ENCODE measurements around the gene FAM13C. TPM values are rescaled to one million over a fixed set of nuclear protein-coding genes. Genes with fewer than 3 reads are reported as not detected.

Gene FAM13C
- total and polyA plus RNA-seq, 9 of the 15 experiments (the other 6 are each of a cell fraction or from before 2014, with no cell fraction given) = not detected

DNA sequence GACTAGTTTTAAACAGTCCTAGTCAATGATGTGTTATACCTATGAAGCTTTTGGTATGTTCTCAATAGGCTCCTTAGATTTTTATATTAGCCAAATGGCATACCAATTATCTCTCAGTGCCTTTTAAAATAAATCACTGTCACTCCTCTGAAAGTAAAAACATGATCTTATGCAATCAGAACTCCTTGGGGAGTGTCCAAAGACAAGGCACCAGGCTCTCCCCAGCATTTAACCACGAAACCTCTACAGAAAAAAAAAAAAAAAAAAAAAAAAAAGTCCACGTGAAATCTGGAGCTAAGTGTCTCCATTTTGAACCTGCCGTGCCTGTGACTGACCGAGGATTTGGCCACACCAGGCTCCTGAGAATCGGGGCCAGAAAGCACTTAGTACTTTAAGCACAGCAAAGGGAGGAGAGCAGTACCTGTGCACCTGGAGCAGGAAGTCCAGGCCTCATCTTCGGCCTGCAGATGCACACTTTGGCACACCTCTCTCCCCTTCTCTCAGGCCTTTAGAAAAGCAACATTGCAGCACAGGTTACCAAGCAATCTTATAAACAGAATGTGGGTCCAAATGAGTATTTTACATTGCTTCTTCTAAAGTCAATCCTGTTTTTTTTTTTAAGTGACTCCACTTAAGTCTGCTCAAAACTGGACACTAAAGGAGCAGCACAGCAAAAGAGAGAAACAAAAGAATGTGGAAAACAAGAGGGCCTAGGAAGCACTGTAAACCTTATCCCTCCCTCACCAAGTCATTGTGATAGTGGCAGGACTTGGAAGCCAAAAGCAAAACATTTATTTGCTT, 1.5 kb downstream of the FAM13C start:
- Histone ChIP-seq H3K4me3 (no peak overlapping the region), H3K36me3 (ENCODE audit: control insufficient read depth, insufficient read depth, low read length) (no peaks in the 10 kb centered on the region), H3K27ac (ENCODE audit: extremely low read depth, low read depth, low read length) (no peak overlapping the region), H3K27me3 (ENCODE audit: control insufficient read depth in 2 of 2, insufficient read depth in 2 of 2, low read length in 2 of 2) (no peaks in the 10 kb centered on the region), H3K4me2 (ENCODE audit: insufficient read depth, low read length) (no peak overlapping the region), H3K9me3 (replicated peaks; ENCODE audit: control insufficient read depth, insufficient read depth, low read depth, low read length) (no peaks in the 10 kb centered on the region), H2AFZ (ENCODE audit: low read depth, low read length) (no peak overlapping the region), H3K9me1 (ENCODE audit: control insufficient read depth, insufficient read depth, low read length) (no peaks in the 10 kb centered on the region), H3K79me2 (ENCODE audit: control insufficient read depth, insufficient read depth, low read length) (no peaks in the 10 kb centered on the region), H4K20me1 (replicated peaks; ENCODE audit: control insufficient read depth, insufficient read depth, low read length) (no peaks in the 10 kb centered on the region), H3K4me1 (replicated peaks in 1 of 2; ENCODE audit: control insufficient read depth in 2 of 2, insufficient read depth in 2 of 2, low read length in 2 of 2) (no peaks in the 10 kb centered on the region), H3K9ac (ENCODE audit: insufficient read depth in 1 of 2, low read depth in 2 of 2, low read length in 2 of 2) (no peak overlapping the region)
- no peak for ATAC-seq
- ChIA-PET CTCF (ENCODE audit: low intra/inter-chr PET ratio) (no interaction called here), POLR2A (interaction anchor here (0.6 kb wide), 1 partner anchor 263 kb away, joined by 5 read pairs; no protein-coding TSS in a partner anchor)
- BruUV-seq (replicated peaks) = no TSS peak
- TF ChIP-seq ZNF764 (CRISPR knock-in tag; IDR thresholded peaks at IDR 0.05; ENCODE audit: low read depth) (no peak), HCFC1 (IDR thresholded peaks at IDR 0.05; ENCODE audit: low read depth, low read length) (no peak), ZNF584 (CRISPR knock-in tag; IDR thresholded peaks at IDR 0.05; ENCODE audit: low read depth) (no peak), ZFP36 (IDR thresholded peaks at IDR 0.05; ENCODE audit: low read depth, low read length, partially characterized antibody) (no peak), CCNT2 (IDR thresholded peaks at IDR 0.05; ENCODE audit: borderline replicate concordance, extremely low read depth, insufficient read length, low read depth, low read length) (no peak), ZNF431 (CRISPR knock-in tag; IDR thresholded peaks at IDR 0.05) (no peak), CREB1 (IDR thresholded peaks at IDR 0.05) (no peak), CREB1 (CRISPR knock-in tag; IDR thresholded peaks at IDR 0.05) (no peak), NR2C1 (IDR thresholded peaks at IDR 0.05) (no peak), NR2C1 (tag; IDR thresholded peaks at IDR 0.05) (no peak), SMARCA4 (IDR thresholded peaks at IDR 0.05) (no peak), MEIS2 (IDR thresholded peaks at IDR 0.05; ENCODE audit: partially characterized antibody) (no peak), ZNF140 (CRISPR knock-in tag; IDR thresholded peaks at IDR 0.05) (no peak), NELFE (IDR thresholded peaks at IDR 0.05; ENCODE audit: insufficient read depth, insufficient read length) (no peak), ATF1 (CRISPR knock-in tag; IDR thresholded peaks at IDR 0.05) (no peak), ATF1 (tag; IDR thresholded peaks at IDR 0.05) (no peak), CSDE1 (IDR thresholded peaks at IDR 0.05) (no peak), FOSL1 (tag; conservative IDR thresholded peaks at IDR 0.05) (no peak)
- TF ChIP-seq, protein P1, sequence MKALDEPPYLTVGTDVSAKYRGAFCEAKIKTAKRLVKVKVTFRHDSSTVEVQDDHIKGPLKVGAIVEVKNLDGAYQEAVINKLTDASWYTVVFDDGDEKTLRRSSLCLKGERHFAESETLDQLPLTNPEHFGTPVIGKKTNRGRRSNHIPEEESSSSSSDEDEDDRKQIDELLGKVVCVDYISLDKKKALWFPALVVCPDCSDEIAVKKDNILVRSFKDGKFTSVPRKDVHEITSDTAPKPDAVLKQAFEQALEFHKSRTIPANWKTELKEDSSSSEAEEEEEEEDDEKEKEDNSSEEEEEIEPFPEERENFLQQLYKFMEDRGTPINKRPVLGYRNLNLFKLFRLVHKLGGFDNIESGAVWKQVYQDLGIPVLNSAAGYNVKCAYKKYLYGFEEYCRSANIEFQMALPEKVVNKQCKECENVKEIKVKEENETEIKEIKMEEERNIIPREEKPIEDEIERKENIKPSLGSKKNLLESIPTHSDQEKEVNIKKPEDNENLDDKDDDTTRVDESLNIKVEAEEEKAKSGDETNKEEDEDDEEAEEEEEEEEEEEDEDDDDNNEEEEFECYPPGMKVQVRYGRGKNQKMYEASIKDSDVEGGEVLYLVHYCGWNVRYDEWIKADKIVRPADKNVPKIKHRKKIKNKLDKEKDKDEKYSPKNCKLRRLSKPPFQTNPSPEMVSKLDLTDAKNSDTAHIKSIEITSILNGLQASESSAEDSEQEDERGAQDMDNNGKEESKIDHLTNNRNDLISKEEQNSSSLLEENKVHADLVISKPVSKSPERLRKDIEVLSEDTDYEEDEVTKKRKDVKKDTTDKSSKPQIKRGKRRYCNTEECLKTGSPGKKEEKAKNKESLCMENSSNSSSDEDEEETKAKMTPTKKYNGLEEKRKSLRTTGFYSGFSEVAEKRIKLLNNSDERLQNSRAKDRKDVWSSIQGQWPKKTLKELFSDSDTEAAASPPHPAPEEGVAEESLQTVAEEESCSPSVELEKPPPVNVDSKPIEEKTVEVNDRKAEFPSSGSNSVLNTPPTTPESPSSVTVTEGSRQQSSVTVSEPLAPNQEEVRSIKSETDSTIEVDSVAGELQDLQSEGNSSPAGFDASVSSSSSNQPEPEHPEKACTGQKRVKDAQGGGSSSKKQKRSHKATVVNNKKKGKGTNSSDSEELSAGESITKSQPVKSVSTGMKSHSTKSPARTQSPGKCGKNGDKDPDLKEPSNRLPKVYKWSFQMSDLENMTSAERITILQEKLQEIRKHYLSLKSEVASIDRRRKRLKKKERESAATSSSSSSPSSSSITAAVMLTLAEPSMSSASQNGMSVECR (CRISPR knock-in tag; IDR thresholded peaks at IDR 0.05) = no peak
- WGBS (ENCODE audit: insufficient coverage, low coverage, missing lambda C conversion rate) = 0% methylated on average over 6 of the region's 6 CpGs
- in situ Hi-C loops (cut with MboI) (no loop called here), intact Hi-C loops (cut with micrococcal nuclease) (no loop called here)
- FAIRE-seq = no peak
- DNase-seq (ENCODE audit: extremely low read depth in 1 of 4, low spot score in 3 of 4) = no peak
